Panc1 (cell line): Measurements from ENCODE around the gene CFAP77. TPM values are rescaled to one million over a fixed set of nuclear protein-coding genes. Genes with fewer than 3 reads are reported as not detected.

Experiments
- ATAC-seq: fragments of 200-7000 bp; cut with Tn5 transposase; 2 replicates; pipeline ENCODE4 v1.9.1; 2020; ENCODE audit warnings: mild to moderate bottlenecking, moderate library complexity
- BruUV-seq: library from RNA; stranded (reverse); fragments of 400-500 nt; replicated peaks from 2 replicates; lab custom pipeline; 2021; lab: Mats Ljungman, UMichigan
- CTCF ChIA-PET: fragments of 300-600 bp; sonication (Branson Sonifier 250); formaldehyde crosslinking; loops from one replicate; lab custom pipeline; 2022; ENCODE audit warnings: antibody characterized with exemption; lab: Charles Lee
- POLR2A ChIA-PET: fragments of 300-600 bp; sonication (Branson Sonifier 250); formaldehyde crosslinking; loops from one replicate; lab custom pipeline; 2022; ENCODE audit warnings: antibody characterized with exemption; lab: Charles Lee
- DNase-seq: peaks from one replicate; pipeline ENCODE4 v3.0.0-alpha.2; 2010; ENCODE audit warnings: low read depth, low spot score
- H3K27ac ChIP-seq: 2 replicates; pipeline ENCODE4 v1.5.1; 2011; ENCODE audit warnings: mild to moderate bottlenecking, low read length, inconsistent platforms
- H3K27me3 ChIP-seq: fragments of 200-500 bp; sonication (Bioruptor generic); 2 replicates; pipeline ENCODE4 v1.6.0; 2014; ENCODE audit warnings: low read length, inconsistent platforms; ENCODE audit not compliant: control insufficient read depth, insufficient read depth
- H3K36me3 ChIP-seq: fragments of 200-500 bp; sonication (Bioruptor generic); 2 replicates; pipeline ENCODE4 v1.5.1; 2014; ENCODE audit warnings: inconsistent platforms, mild to moderate bottlenecking, low read length, moderate library complexity; ENCODE audit not compliant: control insufficient read depth, insufficient read depth
- H3K4me1 ChIP-seq: 2 replicates; pipeline ENCODE4 v1.5.1; 2011; ENCODE audit warnings: inconsistent platforms, mild to moderate bottlenecking, low read length, moderate library complexity; ENCODE audit not compliant: control insufficient read depth, insufficient read depth
- H3K4me3 ChIP-seq, 2 experiments: 2 replicates each; pipeline ENCODE4 v1.5.1; 2011 to 2012; ENCODE audit warnings: low read depth in 2 of 2, low read length in 2 of 2, mild to moderate bottlenecking in 2 of 2, inconsistent platforms in 1 of 2, moderate library complexity in 1 of 2
- H3K9me3 ChIP-seq: fragments of 200-500 bp; sonication (Bioruptor generic); 2 replicates; pipeline ENCODE4 v1.5.1; 2014; ENCODE audit warnings: low read depth, mild to moderate bottlenecking, inconsistent platforms, low read length, moderate library complexity; ENCODE audit not compliant: control insufficient read depth, insufficient read depth
- POLR2AphosphoS5 ChIP-seq: IDR thresholded peaks from 2 replicates; pipeline ENCODE4 v1.6.1; 2012; ENCODE audit warnings: mild to moderate bottlenecking, low read depth, low read length, moderate library complexity
- SIN3A ChIP-seq: IDR thresholded peaks from 2 replicates; pipeline ENCODE4 v1.6.1; 2012; ENCODE audit warnings: low read depth, mild to moderate bottlenecking, low read length, moderate library complexity, borderline replicate concordance; ENCODE audit not compliant: insufficient read depth
- TCF7L2 ChIP-seq: IDR thresholded peaks from 2 replicates; pipeline ENCODE4 v1.6.1; 2011; ENCODE audit warnings: mild to moderate bottlenecking, low read depth, low read length, inconsistent platforms
- in situ Hi-C: cut with HindIII; loops from 2 replicates; pipeline ENCODE4 v1.10.0; 2016; ENCODE audit warnings: low sequenced_read_pairs, low pct_unique_long_range_greater_than_20kb
- intact Hi-C: fragments of 100-400 bp; cut with micrococcal nuclease; formaldehyde crosslinking; loops from one replicate; pipeline ENCODE4 v1.10.0; 2022; ENCODE audit not compliant: unreplicated experiment
- total RNA-seq: library from RNA; stranded (reverse); gene quantifications from one replicate; pipeline ENCODE4 v1.2.1, GENCODE V29; 2021; ENCODE audit not compliant: unreplicated experiment
- TF ChIP-seq, protein P1 (sequence below), 2 experiments: IDR thresholded peaks; 2 replicates each; pipeline ENCODE4 v1.6.1; 2011 to 2012; ENCODE audit warnings: low read depth in 2 of 2, control low read depth in 1 of 2, low read length in 1 of 2, mild to moderate bottlenecking in 1 of 2, moderate library complexity in 1 of 2; ENCODE audit not compliant: insufficient read depth in 1 of 2
- TF ChIP-seq, protein P2 (sequence below): fragments of 450-650 bp; IDR thresholded peaks from 2 replicates; pipeline ENCODE4 v1.5.1; 2017; ENCODE audit warnings: mild to moderate bottlenecking

Gene CFAP77
- total RNA-seq, 1 experiment from 2014 or later, result not detected

DNA sequence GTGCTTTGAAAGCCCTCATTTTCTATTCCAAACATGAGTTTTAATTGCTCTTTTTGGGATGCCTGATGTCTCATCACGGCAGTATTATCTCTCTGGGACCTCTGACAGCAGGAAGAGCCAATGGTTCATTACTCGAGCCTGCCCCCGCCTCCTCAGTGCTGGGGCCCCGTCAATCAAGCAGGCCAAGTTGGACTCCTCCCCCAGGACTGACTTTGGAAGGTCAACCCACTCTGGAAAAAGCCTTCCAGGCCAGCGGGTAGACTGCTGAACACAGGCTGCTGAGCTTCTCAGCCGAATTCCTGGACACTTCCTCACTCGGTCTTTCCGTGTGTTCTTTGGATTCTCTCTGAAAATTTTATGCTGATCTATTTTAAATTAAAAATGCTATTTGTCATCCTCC lies 162.9 kb downstream of the CFAP77 start:
- H3K27ac ChIP-seq, result no peak overlapping the region
- ChIA-PET CTCF (interaction anchor here (0.6 kb wide), 1 partner anchor 160 kb away, joined by 4 read pairs; no protein-coding TSS in a partner anchor), POLR2A (no interaction called here)
- no peaks in the 10 kb centered on the region for H3K9me3 ChIP-seq
- DNase-seq (no peak), ATAC-seq (no peak)
- BruUV-seq, result no TSS peak
- TF ChIP-seq, protein P1, sequence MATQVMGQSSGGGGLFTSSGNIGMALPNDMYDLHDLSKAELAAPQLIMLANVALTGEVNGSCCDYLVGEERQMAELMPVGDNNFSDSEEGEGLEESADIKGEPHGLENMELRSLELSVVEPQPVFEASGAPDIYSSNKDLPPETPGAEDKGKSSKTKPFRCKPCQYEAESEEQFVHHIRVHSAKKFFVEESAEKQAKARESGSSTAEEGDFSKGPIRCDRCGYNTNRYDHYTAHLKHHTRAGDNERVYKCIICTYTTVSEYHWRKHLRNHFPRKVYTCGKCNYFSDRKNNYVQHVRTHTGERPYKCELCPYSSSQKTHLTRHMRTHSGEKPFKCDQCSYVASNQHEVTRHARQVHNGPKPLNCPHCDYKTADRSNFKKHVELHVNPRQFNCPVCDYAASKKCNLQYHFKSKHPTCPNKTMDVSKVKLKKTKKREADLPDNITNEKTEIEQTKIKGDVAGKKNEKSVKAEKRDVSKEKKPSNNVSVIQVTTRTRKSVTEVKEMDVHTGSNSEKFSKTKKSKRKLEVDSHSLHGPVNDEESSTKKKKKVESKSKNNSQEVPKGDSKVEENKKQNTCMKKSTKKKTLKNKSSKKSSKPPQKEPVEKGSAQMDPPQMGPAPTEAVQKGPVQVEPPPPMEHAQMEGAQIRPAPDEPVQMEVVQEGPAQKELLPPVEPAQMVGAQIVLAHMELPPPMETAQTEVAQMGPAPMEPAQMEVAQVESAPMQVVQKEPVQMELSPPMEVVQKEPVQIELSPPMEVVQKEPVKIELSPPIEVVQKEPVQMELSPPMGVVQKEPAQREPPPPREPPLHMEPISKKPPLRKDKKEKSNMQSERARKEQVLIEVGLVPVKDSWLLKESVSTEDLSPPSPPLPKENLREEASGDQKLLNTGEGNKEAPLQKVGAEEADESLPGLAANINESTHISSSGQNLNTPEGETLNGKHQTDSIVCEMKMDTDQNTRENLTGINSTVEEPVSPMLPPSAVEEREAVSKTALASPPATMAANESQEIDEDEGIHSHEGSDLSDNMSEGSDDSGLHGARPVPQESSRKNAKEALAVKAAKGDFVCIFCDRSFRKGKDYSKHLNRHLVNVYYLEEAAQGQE (IDR thresholded peaks at IDR 0.05; ENCODE audit: insufficient read depth in 1 of 2, low read depth in 2 of 2, low read length in 1 of 2), result no peak
- no peak for TF ChIP-seq TCF7L2
- TF ChIP-seq SIN3A, result no peak
- no peak for TF ChIP-seq POLR2AphosphoS5
- TF ChIP-seq, protein P2, sequence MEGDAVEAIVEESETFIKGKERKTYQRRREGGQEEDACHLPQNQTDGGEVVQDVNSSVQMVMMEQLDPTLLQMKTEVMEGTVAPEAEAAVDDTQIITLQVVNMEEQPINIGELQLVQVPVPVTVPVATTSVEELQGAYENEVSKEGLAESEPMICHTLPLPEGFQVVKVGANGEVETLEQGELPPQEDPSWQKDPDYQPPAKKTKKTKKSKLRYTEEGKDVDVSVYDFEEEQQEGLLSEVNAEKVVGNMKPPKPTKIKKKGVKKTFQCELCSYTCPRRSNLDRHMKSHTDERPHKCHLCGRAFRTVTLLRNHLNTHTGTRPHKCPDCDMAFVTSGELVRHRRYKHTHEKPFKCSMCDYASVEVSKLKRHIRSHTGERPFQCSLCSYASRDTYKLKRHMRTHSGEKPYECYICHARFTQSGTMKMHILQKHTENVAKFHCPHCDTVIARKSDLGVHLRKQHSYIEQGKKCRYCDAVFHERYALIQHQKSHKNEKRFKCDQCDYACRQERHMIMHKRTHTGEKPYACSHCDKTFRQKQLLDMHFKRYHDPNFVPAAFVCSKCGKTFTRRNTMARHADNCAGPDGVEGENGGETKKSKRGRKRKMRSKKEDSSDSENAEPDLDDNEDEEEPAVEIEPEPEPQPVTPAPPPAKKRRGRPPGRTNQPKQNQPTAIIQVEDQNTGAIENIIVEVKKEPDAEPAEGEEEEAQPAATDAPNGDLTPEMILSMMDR, result no peak
- no peak overlapping the region for H3K4me3 ChIP-seq
- H3K36me3 ChIP-seq, result no peaks in the 10 kb centered on the region
- in situ Hi-C loops, result no loop called here
- H3K4me1 ChIP-seq, result no peaks in the 10 kb centered on the region
- intact Hi-C loops, result loop anchor here (5.0 kb wide), 1 partner anchor 161 kb away; the partner anchor contains the start of gene CFAP77
- peaks cover 2% of the 10 kb centered on the region; the same call in 1 of the 2 replicates for H3K27me3 ChIP-seq

DNA sequence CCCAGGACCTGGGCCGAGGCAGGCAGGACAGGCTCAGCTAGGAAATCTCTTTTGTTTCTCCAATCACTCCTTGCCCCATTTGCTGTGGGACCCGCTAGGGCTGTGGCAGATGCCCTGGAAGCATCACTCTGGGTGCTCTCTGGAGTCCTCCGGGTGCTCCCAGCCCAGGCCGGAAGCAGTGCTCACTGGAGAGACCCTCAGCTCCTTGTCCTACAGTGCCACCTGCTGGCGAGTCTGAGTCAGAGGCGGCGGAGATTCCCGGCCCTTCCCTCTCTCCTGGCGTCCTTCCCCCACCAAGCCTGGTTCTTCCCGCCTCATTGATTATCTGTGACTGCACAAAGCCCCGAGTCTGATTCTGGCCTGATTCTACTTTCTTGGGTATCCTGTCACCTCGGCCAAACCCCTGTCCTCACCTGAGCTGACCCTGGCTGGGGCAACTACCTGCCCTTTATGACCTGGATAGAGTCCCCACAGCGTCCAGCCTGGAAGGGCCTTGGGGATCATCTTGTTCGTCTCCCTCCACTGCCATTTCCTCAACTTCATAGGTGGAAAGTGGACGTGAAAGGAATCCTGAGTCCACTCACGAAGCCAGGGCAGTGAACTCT lies 165.1 kb downstream of the CFAP77 start:
- intact Hi-C loops, result loop anchor here (2.0 kb wide), 1 partner anchor 68 kb away; no protein-coding TSS in a partner anchor
- CTCF ChIA-PET, result interaction anchor here (0.6 kb wide), 2 partner anchors 153 to 206 kb away, joined by 3 to 4 read pairs; no protein-coding TSS in a partner anchor

More for the DNA sequence above, 165.1 kb downstream of the CFAP77 start:
- Histone ChIP-seq H3K36me3 (no peaks in the 10 kb centered on the region), H3K9me3 (no peaks in the 10 kb centered on the region), H3K27ac (no peak overlapping the region), H3K4me3 (no peak overlapping the region), H3K27me3 (peaks cover 7% of the 10 kb centered on the region; the same call in 1 of the 2 replicates), H3K4me1 (no peaks in the 10 kb centered on the region)
- DNase-seq (peak; percentile 13), ATAC-seq (peak; percentile 95)
- POLR2A ChIA-PET, result no interaction called here
- TF ChIP-seq, protein P2, result peak; percentile 88
- TF ChIP-seq, protein P1 (IDR thresholded peaks at IDR 0.05; ENCODE audit: insufficient read depth in 1 of 2, low read depth in 2 of 2, low read length in 1 of 2), result no peak
- BruUV-seq, result no TSS peak
- in situ Hi-C loops, result no loop called here
